Esophagus squamous epithelium (tissue), 5 donors: Measurements from ENCODE around the gene PLAAT1. TPM values are rescaled to one million over a fixed set of nuclear protein-coding genes. Genes with fewer than 3 reads are reported as not detected.

Experiments used
- DNase-seq: peaks from one replicate; lab custom pipeline; 2025; lab: John Stamatoyannopoulos, UW
- H3K27ac ChIP-seq, 4 donors: fragments of 200-600 bp; sonication (generic); one replicate each; pipeline ENCODE4 v1.5.1; 2016 to 2019; ENCODE audit warnings: mild to moderate bottlenecking in 1 of 4
- H3K27me3 ChIP-seq, 4 donors: fragments of 200-600 bp; sonication (generic); 1 replicate in 3 of 4; 2 replicates in 1 of 4; pipeline versions ENCODE4 v1.5.1 to v1.6.0; 2017 to 2021; ENCODE audit warnings: antibody characterized with exemption in 1 of 4
- H3K36me3 ChIP-seq, 3 donors: fragments of 200-600 bp; sonication (generic); one replicate each; pipeline ENCODE4 v1.5.1; 2016 to 2019
- H3K4me1 ChIP-seq, 3 donors: fragments of 200-600 bp; sonication (generic); one replicate each; pipeline ENCODE4 v1.5.1; 2017 to 2019
- H3K4me3 ChIP-seq, 4 donors: fragments of 200-600 bp; sonication (generic); 1 replicate in 3 of 4; 2 replicates in 1 of 4; pipeline ENCODE4 v1.5.1; 2016 to 2019; ENCODE audit warnings: mild to moderate bottlenecking in 2 of 4, moderate library complexity in 1 of 4
- H3K9me3 ChIP-seq, 3 donors: fragments of 200-600 bp; sonication (generic); one replicate each; pipeline ENCODE4 v1.5.1; 2016 to 2019
- POLR2A ChIP-seq, 4 donors: fragments of 450-650 bp; IDR thresholded peaks; one replicate each; pipeline ENCODE4 v1.6.1; 2017; ENCODE audit warnings: antibody characterized with exemption in 4 of 4, mild to moderate bottlenecking in 4 of 4, moderate library complexity in 3 of 4
- WGBS, 2 donors: methylation state at CpG; one replicate each; pipeline ENCODE4 v1.1.5; 2018; 5-methylcytosine and 5-hydroxymethylcytosine counted together
- intact Hi-C: fragments of 100-400 bp; cut with DNase I; formaldehyde crosslinking; loops from one replicate; pipeline ENCODE4 v1.15.0; 2022
- total RNA-seq, 4 donors: library from RNA; depleted of rRNA; stranded (reverse); fragments of >200 nt; gene quantifications; one replicate each; pipeline ENCODE4 v1.1.0, GENCODE V29; 2016
- TF ChIP-seq, protein P1 (sequence below), 6 experiments: fragments of 450-650 bp in 4 of 6; fragments of 200-600 bp in 2 of 6; sonication (generic) in 2 of 6; IDR thresholded peaks; one replicate each; pipeline ENCODE4 v1.5.1; 2016 to 2019; ENCODE audit warnings: antibody characterized with exemption in 6 of 6, mild to moderate bottlenecking in 4 of 6, moderate library complexity in 4 of 6
- donor health status: DM: yes; HTN: yes; CAD: no.

Gene PLAAT1
- total RNA-seq, 4 donors from 2014 or later: 3.4 to 10.2 (median 5.9) TPM

- no peak overlapping the region for H3K4me3 ChIP-seq
- 63 to 64% methylated on average over 3 of the region's 3 CpGs for WGBS, 2 donors
- H3K9me3 ChIP-seq: no peaks in the 10 kb centered on the region
- no peaks in the 10 kb centered on the region for H3K27me3 ChIP-seq
- no peaks in the 10 kb centered on the region for H3K36me3 ChIP-seq
- TF ChIP-seq, protein P1, sequence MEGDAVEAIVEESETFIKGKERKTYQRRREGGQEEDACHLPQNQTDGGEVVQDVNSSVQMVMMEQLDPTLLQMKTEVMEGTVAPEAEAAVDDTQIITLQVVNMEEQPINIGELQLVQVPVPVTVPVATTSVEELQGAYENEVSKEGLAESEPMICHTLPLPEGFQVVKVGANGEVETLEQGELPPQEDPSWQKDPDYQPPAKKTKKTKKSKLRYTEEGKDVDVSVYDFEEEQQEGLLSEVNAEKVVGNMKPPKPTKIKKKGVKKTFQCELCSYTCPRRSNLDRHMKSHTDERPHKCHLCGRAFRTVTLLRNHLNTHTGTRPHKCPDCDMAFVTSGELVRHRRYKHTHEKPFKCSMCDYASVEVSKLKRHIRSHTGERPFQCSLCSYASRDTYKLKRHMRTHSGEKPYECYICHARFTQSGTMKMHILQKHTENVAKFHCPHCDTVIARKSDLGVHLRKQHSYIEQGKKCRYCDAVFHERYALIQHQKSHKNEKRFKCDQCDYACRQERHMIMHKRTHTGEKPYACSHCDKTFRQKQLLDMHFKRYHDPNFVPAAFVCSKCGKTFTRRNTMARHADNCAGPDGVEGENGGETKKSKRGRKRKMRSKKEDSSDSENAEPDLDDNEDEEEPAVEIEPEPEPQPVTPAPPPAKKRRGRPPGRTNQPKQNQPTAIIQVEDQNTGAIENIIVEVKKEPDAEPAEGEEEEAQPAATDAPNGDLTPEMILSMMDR (IDR thresholded peaks at IDR 0.05): no peak
- TF ChIP-seq POLR2A (IDR thresholded peaks at IDR 0.05): no peak
- no peaks in the 10 kb centered on the region for H3K4me1 ChIP-seq
- intact Hi-C loops: no loop called here
- DNase-seq: no peak
- H3K27ac ChIP-seq: no peak overlapping the region
Measured at GRCh38 chr3:193269343-193270028, 28.5 kb downstream of the PLAAT1 start.

- H3K27ac ChIP-seq: no peak overlapping the region
- TF ChIP-seq, protein P1 (IDR thresholded peaks at IDR 0.05): no peak
- TF ChIP-seq POLR2A (IDR thresholded peaks at IDR 0.05): no peak
- no peaks in the 10 kb centered on the region for H3K9me3 ChIP-seq
- H3K4me3 ChIP-seq: no peak overlapping the region
- intact Hi-C loops: no loop called here
- H3K27me3 ChIP-seq: no peaks in the 10 kb centered on the region
- H3K4me1 ChIP-seq: no peaks in the 10 kb centered on the region
- 65 to 74% methylated on average over 3 of the region's 3 CpGs for WGBS, 2 donors
- no peak for DNase-seq
- no peaks in the 10 kb centered on the region for H3K36me3 ChIP-seq
Measured at GRCh38 chr3:193270451-193270850, 29.4 kb downstream of the PLAAT1 start.

DNA sequence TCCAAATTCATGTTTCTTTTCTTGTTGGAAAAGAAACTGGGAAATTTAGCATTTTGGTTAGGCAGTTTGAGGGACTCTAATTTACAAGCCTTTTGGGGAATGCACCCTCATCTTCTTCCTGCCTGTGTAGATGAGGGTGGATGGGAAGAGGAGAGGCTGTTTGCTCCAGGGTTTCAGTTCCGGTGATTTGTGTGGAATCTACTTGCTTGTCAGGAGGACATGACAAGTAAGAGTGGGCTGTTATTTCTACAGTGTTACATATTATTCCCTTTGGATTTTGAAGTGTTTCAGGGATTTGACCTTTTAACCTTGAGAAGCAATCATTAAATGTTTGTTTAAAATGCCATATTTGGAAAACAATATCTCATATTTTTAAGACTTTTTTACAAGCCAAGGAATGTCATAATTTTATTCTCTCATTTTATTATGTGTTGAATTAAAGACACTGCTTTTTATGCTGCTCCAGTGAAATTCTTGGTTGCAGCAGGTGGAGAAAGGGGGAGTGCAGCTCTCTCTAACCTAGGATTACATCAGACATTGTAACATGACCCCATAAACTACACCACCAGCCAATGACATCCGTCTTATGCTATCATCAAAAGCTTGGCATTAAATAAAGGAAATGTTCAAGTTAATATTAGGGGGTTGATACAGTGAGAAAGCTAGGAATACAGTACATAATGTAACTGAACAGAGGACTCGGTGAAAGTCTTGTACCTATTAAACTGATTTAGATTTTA is 30.2 kb downstream of the PLAAT1 start:
- intact Hi-C loops: no loop called here
- no peak for DNase-seq
- H3K4me1 ChIP-seq: no peaks in the 10 kb centered on the region
- TF ChIP-seq, protein P1 (IDR thresholded peaks at IDR 0.05): no peak
- no peak for TF ChIP-seq POLR2A (IDR thresholded peaks at IDR 0.05)
- H3K9me3 ChIP-seq: no peaks in the 10 kb centered on the region
- H3K27ac ChIP-seq: no peak overlapping the region
- WGBS, 2 donors: 76 to 90% methylated on average over 3 of the region's 3 CpGs
- H3K4me3 ChIP-seq: no peak overlapping the region
- H3K36me3 ChIP-seq: no peaks in the 10 kb centered on the region
- H3K27me3 ChIP-seq: no peaks in the 10 kb centered on the region

- peaks cover 0 to 16% (median 0%) of the 10 kb centered on the region in 3 donors for H3K4me1 ChIP-seq
- no peaks in the 10 kb centered on the region for H3K27me3 ChIP-seq
- no peak overlapping the region for H3K4me3 ChIP-seq
- TF ChIP-seq, protein P1 (IDR thresholded peaks at IDR 0.05): no peak
- TF ChIP-seq POLR2A (IDR thresholded peaks at IDR 0.05): no peak
- intact Hi-C loops: no loop called here
- no peak for DNase-seq
- H3K9me3 ChIP-seq: peaks cover 0 to 18% (median 0%) of the 10 kb centered on the region in 3 donors
- H3K36me3 ChIP-seq: no peaks in the 10 kb centered on the region
- no peak overlapping the region for H3K27ac ChIP-seq
- 14 to 46% methylated on average over 2 to 3 of the region's 3 CpGs for WGBS, 2 donors
Measured at GRCh38 chr3:193292386-193292785, 51.4 kb downstream of the PLAAT1 start.

- Histone ChIP-seq H3K9me3 (peaks cover 0 to 16% (median 0%) of the 10 kb centered on the region in 3 donors), H3K4me3 (no peak overlapping the region), H3K27ac (no peak overlapping the region), H3K27me3 (peaks cover 0 to 11% (median 0%) of the 10 kb centered on the region in 4 donors), H3K36me3 (no peaks in the 10 kb centered on the region), H3K4me1 (peaks cover 0 to 12% (median 0%) of the 10 kb centered on the region in 3 donors)
- 66 to 67% methylated on average over 2 of the region's 2 CpGs for WGBS, 2 donors
- TF ChIP-seq, protein P1 (IDR thresholded peaks at IDR 0.05): no peak
- TF ChIP-seq POLR2A (IDR thresholded peaks at IDR 0.05): no peak
- intact Hi-C loops: no loop called here
- DNase-seq: no peak
Measured at GRCh38 chr3:193295985-193296384, 55.0 kb downstream of the PLAAT1 start.
